Smooth muscle cell of bladder (primary cell): ENCODE measurements around the gene KIF5B. TPM values are rescaled to one million over a fixed set of nuclear protein-coding genes. Genes with fewer than 3 reads are reported as not detected.

Source experiments
- total RNA-seq: library from RNA; depleted of rRNA; stranded (reverse); fragments of >200 nt; gene quantifications from 2 replicates; pipeline ENCODE4 v1.2.3, GENCODE V29; 2014

The KIF5B gene
- total RNA-seq: 128 and 138 TPM in 2 replicates

DNA sequence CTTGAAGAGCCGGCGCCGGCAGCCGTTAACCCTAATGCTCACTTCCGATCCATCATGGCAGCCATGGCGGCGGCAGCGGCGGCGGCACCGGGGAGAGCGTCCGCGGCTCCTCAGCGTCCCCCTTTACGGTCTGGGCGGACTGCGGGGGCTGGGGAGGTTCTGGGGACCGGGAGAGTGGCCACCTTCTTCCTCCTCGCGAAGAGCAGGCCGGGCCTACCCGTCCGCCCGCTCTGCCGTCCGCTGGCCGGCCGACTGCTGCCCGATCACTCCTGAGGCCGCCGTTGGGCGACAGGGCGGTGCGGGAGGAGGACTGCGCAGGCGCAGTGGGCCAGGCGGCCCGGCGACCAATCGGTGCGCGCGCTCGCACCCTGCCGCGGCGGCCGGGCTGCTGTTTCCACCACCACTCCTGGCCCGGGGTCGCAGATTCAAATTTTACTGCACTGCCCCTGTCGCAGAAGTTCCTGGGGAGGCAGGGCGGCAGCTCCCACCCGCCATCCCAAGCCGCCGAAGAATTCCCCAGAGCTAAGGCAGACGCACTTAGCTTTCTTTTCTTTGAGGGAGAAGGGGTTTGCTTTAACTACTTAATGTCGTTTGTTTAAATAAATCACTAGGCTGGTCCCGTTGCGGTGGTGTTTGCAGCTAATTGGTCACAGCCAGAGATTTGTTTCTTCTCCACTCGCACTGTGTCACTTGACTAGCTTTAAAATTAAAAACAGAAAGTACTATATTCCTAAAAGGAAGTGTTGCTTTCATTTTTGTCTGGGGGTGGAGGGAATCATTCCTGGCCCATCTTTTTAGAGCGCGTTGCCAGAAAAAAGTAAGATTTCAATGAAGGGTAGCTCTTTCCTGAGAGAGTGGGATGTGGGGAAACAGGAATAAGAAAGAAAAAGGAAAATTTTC is at the start of gene KIF5B:
Gene KIF5B, minus strand, starts transcription at position 290 of the 900 bp plus-strand sequence. CDS start 452 bp downstream, outside the sequence.

Other genes starting within 250 kb of the KIF5B start
- 36.7 and 42.2 TPM in 2 replicates for gene ARHGAP12, start 127.6 kb downstream of the KIF5B start, total RNA-seq